ENCODE measurements around the gene CGRRF1.

- TF ChIP-seq POLR2A (IDR thresholded peaks at IDR 0.05; ENCODE audit: low read length), result no peak
- TF ChIP-seq GATA1 (IDR thresholded peaks at IDR 0.05; ENCODE audit: low read depth, low read length), result no peak
Observed at GRCh38 chr14:54471641-54472040, 38.1 kb upstream of the CGRRF1 start.
